Measurements from ENCODE around the gene LYRM4.

LYRM4 gene

DNA sequence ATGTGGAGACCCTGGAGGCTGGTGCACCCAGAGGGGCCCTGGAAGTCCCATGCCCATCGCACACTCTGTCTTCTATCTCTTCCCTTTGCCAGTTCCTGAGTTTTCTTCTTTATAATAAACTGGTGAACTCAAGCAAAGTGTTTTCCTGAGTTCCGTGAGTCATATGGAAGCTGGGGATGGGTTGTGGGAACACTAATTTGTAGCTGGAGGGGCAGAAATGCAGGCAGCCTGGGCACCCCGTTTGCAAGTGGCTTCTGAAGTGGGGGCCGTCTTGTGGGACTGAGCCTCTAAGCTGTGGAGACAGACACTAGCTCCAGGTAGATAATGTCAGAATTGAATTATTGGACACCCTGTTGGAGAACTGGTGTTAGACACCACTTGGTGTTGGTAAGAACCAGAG lies 178.8 kb downstream of the LYRM4 start:
- TF ChIP-seq, protein P1, sequence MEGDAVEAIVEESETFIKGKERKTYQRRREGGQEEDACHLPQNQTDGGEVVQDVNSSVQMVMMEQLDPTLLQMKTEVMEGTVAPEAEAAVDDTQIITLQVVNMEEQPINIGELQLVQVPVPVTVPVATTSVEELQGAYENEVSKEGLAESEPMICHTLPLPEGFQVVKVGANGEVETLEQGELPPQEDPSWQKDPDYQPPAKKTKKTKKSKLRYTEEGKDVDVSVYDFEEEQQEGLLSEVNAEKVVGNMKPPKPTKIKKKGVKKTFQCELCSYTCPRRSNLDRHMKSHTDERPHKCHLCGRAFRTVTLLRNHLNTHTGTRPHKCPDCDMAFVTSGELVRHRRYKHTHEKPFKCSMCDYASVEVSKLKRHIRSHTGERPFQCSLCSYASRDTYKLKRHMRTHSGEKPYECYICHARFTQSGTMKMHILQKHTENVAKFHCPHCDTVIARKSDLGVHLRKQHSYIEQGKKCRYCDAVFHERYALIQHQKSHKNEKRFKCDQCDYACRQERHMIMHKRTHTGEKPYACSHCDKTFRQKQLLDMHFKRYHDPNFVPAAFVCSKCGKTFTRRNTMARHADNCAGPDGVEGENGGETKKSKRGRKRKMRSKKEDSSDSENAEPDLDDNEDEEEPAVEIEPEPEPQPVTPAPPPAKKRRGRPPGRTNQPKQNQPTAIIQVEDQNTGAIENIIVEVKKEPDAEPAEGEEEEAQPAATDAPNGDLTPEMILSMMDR (IDR thresholded peaks at IDR 0.05): no peak
- TF ChIP-seq ZFX (IDR thresholded peaks at IDR 0.05; ENCODE audit: borderline replicate concordance): no peak
- no peak overlapping the region for H3K27ac ChIP-seq

DNA sequence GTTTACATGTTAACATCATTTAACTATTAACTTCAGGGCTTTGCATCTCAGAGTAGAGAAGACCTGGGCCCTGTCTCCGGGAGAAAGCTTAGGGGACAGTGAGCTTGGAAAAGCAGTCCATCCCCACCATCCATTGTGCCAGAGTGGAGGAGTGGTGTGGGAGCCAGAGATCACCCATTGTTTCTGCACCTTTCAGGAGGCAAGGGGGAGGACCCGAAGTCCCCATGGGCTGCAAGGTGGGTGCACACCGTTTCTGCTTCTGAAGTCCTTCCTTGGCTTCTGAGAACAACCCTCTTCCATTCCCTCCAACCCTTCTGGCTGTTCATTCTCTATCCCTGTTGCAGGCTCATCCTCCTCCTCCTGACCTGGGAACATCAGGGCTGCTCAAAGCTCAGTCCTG lies 179.6 kb downstream of the LYRM4 start:
- TF ChIP-seq, protein P1 (IDR thresholded peaks at IDR 0.05): no peak
- no peak for TF ChIP-seq ZFX (IDR thresholded peaks at IDR 0.05; ENCODE audit: borderline replicate concordance)
- no peak overlapping the region for H3K27ac ChIP-seq

DNA sequence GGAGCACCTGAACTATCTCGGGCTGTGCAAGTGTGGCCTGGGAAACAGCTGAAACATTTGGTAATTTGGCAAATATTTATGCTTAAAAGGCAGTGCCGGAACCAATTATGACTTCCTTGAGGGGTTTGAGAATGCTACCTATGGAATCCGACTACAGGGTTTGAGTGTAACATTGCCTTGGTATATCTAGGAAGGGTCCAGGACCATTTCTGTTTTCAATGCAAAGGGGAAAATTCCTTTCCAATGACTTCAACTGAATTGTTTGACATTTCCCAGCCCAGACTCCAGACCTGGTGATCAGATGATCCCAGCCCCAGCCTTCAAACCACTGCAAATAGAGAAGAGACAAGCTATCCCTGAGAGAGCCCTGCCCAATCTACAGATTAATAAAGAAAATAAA lies 180.2 kb downstream of the LYRM4 start:
- TF ChIP-seq, protein P1 (IDR thresholded peaks at IDR 0.05): no peak
- no peak for TF ChIP-seq ZFX (IDR thresholded peaks at IDR 0.05; ENCODE audit: borderline replicate concordance)
- H3K27ac ChIP-seq: no peak overlapping the region

DNA sequence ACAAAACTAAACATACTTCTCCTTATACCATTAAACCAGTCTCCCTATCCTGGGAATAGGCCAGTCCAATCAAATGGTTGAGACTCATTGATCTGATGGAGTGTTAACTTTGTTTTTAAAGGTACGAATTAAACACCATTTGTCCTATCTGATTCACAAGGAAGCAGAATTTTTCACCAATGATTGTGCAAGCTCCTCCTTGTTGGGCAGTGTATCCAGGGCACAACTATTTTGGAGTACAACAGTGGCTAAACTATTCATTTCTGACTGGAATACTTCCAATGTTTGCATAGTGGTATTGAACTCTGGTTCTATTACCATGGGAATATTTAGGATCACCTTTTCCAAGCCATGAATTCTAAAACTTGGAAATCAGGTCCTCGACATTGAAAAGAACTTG lies 181.1 kb downstream of the LYRM4 start:
- H3K27ac ChIP-seq: no peak overlapping the region
- TF ChIP-seq, protein P1 (IDR thresholded peaks at IDR 0.05): no peak
- no peak for TF ChIP-seq ZFX (IDR thresholded peaks at IDR 0.05; ENCODE audit: borderline replicate concordance)

DNA sequence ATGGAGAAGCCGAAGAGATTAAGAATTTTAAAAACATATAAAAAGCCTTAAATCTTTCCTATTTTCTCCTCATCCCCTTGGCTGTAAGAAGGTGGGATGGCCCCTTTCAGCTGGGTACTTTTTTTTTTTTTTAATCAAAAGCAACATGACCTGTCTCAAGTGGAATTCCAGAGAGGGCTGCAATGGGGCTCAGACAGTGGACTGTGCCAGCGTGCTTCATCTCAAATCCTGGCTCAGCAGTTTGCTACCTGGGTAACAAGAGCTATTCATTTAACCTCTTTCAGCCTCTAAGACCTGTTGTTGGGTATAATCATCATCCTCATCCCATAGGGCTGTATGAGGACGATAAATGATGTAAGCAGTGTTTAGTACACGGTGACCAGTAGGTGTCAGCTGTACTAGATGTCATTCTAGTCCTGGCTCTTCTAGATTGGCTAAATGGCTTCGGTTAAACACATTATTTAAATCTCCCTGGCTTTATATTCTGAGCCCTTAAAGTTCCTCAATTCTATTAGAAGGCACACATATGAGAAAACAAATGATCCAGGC lies 182.6 kb downstream of the LYRM4 start:
- H3K27ac ChIP-seq: no peak overlapping the region
- TF ChIP-seq, protein P1 (IDR thresholded peaks at IDR 0.05): peak; percentile 46
- no peak for TF ChIP-seq ZFX (IDR thresholded peaks at IDR 0.05; ENCODE audit: borderline replicate concordance)

DNA sequence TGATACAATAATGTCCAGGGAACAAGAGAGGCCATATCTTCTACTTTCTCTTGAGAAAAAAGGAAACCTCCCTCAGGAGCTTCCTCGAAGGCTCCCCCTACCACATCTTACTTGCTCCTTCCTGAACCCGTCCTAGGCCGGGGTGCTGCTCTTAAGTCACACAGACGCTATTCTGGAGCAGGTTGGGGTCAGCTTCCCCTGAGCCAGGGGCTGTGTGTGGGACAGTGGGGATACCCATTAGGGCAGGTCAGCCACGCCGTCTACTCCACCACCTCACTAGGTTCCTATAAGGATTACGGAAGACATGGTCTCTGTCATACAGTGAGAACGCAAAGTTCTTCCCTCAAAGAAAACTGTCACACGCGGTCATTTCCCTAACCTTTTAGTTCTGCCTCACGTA lies 183.8 kb downstream of the LYRM4 start:
- TF ChIP-seq, protein P1 (IDR thresholded peaks at IDR 0.05): no peak
- TF ChIP-seq ZFX (IDR thresholded peaks at IDR 0.05; ENCODE audit: borderline replicate concordance): no peak
- H3K27ac ChIP-seq: no peak overlapping the region

DNA sequence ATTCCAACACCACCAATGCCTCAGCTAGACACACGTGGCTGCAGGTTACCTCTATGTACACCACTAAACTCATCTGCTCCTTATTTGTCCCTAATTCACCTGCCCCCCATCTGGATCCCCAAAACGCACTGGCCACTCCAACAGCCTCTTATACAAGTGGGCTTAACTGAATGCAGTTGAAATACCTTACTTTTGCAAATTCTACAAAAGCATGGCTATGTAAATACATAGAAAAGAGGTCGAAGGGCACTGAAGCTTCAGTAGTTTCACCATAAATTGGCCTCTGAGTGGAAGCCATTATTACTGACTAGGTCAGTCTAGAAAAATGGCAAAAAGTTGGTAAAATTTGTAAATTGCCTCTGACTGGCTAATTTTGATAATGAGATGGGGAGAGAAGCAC lies 186.8 kb downstream of the LYRM4 start:
- no peak for TF ChIP-seq ZFX (IDR thresholded peaks at IDR 0.05; ENCODE audit: borderline replicate concordance)
- TF ChIP-seq, protein P1 (IDR thresholded peaks at IDR 0.05): no peak
- H3K27ac ChIP-seq: no peak overlapping the region
